Keratinocyte (primary cell): ENCODE results near the gene KLHL3. TPM values are rescaled to one million over a fixed set of nuclear protein-coding genes. Genes with fewer than 3 reads are reported as not detected.

Experiments used
- DNase-seq: peaks from one replicate; pipeline ENCODE4 v3.0.0-alpha.2; 2011; ENCODE audit warnings: low read depth, missing footprints, low spot score
- FAIRE-seq: peaks from 2 replicates; lab custom pipeline; 2011; peaks lifted over from hg19 to GRCh38; lab: Jason Lieb, UNC
- H2AFZ ChIP-seq: 2 replicates; pipeline ENCODE4 v1.6.0; 2012; ENCODE audit warnings: low read length, control low read depth, inconsistent platforms; ENCODE audit not compliant: control insufficient read depth
- H3K27ac ChIP-seq: 2 replicates; pipeline ENCODE4 v1.5.1; 2011; ENCODE audit warnings: low read length; ENCODE audit not compliant: control insufficient read depth, insufficient read depth
- H3K27me3 ChIP-seq: 3 replicates; pipeline ENCODE4 v1.6.0; 2011; ENCODE audit warnings: low read length; ENCODE audit not compliant: control insufficient read depth, insufficient read depth; ENCODE audit errors: extremely low read depth
- H3K36me3 ChIP-seq, 2 experiments: 2 replicates in 1 of 2; 3 replicates in 1 of 2; pipeline ENCODE4 v1.5.1; 2011; ENCODE audit warnings: low read length in 2 of 2, mild to moderate bottlenecking in 1 of 2; ENCODE audit not compliant: control insufficient read depth in 2 of 2, insufficient read depth in 2 of 2; ENCODE audit errors: extremely low read depth in 1 of 2
- H3K4me1 ChIP-seq: 3 replicates; pipeline ENCODE4 v1.5.1; 2011; ENCODE audit warnings: low read length; ENCODE audit not compliant: control insufficient read depth, insufficient read depth; ENCODE audit errors: extremely low read depth
- H3K4me2 ChIP-seq: 3 replicates; pipeline ENCODE4 v1.6.0; 2011; ENCODE audit warnings: low read depth, low read length; ENCODE audit not compliant: control insufficient read depth, insufficient read depth; ENCODE audit errors: extremely low read depth
- H3K4me3 ChIP-seq, 3 experiments: fragments of 200-600 bp in 1 of 3; sonication (generic) in 1 of 3; 2 replicates in 2 of 3; 3 replicates in 1 of 3; pipeline ENCODE4 v1.5.1; 2011 to 2016; ENCODE audit warnings: low read length in 3 of 3, mild to moderate bottlenecking in 3 of 3, control low read depth in 2 of 3, inconsistent platforms in 1 of 3, low read depth in 1 of 3, mixed read lengths in 1 of 3, mixed run types in 1 of 3, moderate library complexity in 1 of 3; ENCODE audit not compliant: control insufficient read depth in 2 of 3, insufficient read depth in 2 of 3; ENCODE audit errors: extremely low read depth in 1 of 3
- H3K79me2 ChIP-seq: 2 replicates; pipeline ENCODE4 v1.6.0; 2012; ENCODE audit warnings: low read length; ENCODE audit not compliant: control insufficient read depth, insufficient read depth
- H3K9ac ChIP-seq: 3 replicates; pipeline ENCODE4 v1.6.0; 2011; ENCODE audit warnings: low read length; ENCODE audit not compliant: control insufficient read depth, insufficient read depth; ENCODE audit errors: extremely low read depth
- H3K9me1 ChIP-seq: 3 replicates; pipeline ENCODE4 v1.6.0; 2011; ENCODE audit warnings: low read length; ENCODE audit not compliant: control insufficient read depth, insufficient read depth; ENCODE audit errors: extremely low read depth
- H3K9me3 ChIP-seq: 2 replicates; pipeline ENCODE4 v1.5.1; 2012; ENCODE audit warnings: low read depth, low read length; ENCODE audit not compliant: control insufficient read depth
- H4K20me1 ChIP-seq: 3 replicates; pipeline ENCODE4 v1.6.0; 2011; ENCODE audit warnings: low read length; ENCODE audit not compliant: control insufficient read depth, insufficient read depth; ENCODE audit errors: extremely low read depth
- EZH2 ChIP-seq: IDR thresholded peaks from one replicate; pipeline ENCODE4 v1.6.1; 2012; ENCODE audit warnings: inconsistent platforms, mild to moderate bottlenecking, low read length, moderate library complexity
- dilution Hi-C: fragments of 300-500 bp; cut with MboI; formaldehyde crosslinking; loops from one replicate; pipeline ENCODE4 v1.7.0; 2020; ENCODE audit warnings: low sequenced_read_pairs; ENCODE audit not compliant: extremely low pct_ligation_motif_present
- polyA plus RNA-seq, 5 experiments: library from polyadenylated mRNA; depleted of rRNA in 3 of 5; stranded (reverse) in 3 of 5; stranded (forward) in 1 of 5; unstranded in 1 of 5; fragments of >200 nt; gene quantifications; 1 replicate in 1 of 5; 2 replicates in 3 of 5; 3 replicates in 1 of 5; pipeline versions ENCODE4 v1.2.1 to v1.2.3, GENCODE V29; 2011 to 2012; ENCODE audit warnings: missing spikeins in 2 of 5, low read depth in 1 of 5, low replicate concordance in 1 of 5
- TF ChIP-seq, protein P1 (sequence below), 3 experiments: IDR thresholded peaks in 1 of 3; conservative IDR thresholded peaks in 1 of 3; optimal IDR thresholded peaks in 1 of 3; 2 replicates in 2 of 3; 3 replicates in 1 of 3; pipeline versions ENCODE3 to v1.5.1; 2011; ENCODE audit warnings: low read length in 3 of 3, mild to moderate bottlenecking in 3 of 3, moderate library complexity in 2 of 3, control low read depth in 1 of 3, inconsistent platforms in 1 of 3; ENCODE audit not compliant: insufficient read depth in 2 of 3; ENCODE audit errors: extremely low read depth in 1 of 3

KLHL3 gene
- polyA plus RNA-seq, 1 donor (not counting 4 experiments of a cell fraction or from before 2014, with no cell fraction given), result 2.5 TPM

DNA sequence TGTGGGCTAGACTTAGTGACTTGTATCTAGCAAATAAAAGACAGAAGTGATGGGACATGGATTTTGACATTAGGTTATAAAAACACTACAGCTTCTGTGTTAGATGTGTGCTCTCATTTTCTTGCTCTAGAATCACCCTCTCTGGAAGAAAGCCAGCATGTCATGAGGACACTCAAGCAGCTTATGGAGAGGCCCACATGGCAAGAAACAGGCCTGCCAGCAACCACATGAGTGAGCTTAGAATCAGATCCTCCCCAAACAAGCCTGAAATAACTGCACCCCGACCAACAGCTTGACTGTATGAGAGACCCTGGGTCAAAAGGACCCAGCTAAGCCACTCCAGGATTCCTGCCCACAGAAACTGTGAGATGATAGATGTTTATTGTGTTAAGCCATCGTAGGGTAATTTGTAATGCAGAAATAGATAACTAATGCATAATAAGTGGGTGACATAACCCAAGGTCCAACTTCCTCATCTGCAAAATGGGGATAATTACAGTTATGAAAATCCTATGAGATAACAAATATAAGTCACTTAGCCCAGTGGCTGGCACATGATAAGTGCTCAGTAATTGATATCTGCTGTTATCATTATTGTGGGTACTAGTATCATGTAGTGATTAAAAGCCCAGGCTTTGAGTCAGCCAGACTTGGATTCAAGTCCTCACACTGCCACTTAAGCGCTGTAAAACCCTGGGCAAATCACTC, 86.5 kb downstream of the KLHL3 start:
- Histone ChIP-seq H4K20me1 (no peaks in the 10 kb centered on the region), H3K36me3 (peaks cover 0 to 3% of the 10 kb centered on the region in 2 experiments), H3K79me2 (no peaks in the 10 kb centered on the region), H3K9me3 (no peaks in the 10 kb centered on the region), H3K4me2 (no peak overlapping the region), H3K27me3 (no peaks in the 10 kb centered on the region), H3K9ac (no peak overlapping the region), H3K4me1 (peaks cover 2% of the 10 kb centered on the region), H3K27ac (no peak overlapping the region), H3K4me3 (no peak overlapping the region), H3K9me1 (peaks cover 2% of the 10 kb centered on the region), H2AFZ (no peak overlapping the region)
- DNase-seq, result no peak
- no peak for FAIRE-seq
- TF ChIP-seq, protein P1, sequence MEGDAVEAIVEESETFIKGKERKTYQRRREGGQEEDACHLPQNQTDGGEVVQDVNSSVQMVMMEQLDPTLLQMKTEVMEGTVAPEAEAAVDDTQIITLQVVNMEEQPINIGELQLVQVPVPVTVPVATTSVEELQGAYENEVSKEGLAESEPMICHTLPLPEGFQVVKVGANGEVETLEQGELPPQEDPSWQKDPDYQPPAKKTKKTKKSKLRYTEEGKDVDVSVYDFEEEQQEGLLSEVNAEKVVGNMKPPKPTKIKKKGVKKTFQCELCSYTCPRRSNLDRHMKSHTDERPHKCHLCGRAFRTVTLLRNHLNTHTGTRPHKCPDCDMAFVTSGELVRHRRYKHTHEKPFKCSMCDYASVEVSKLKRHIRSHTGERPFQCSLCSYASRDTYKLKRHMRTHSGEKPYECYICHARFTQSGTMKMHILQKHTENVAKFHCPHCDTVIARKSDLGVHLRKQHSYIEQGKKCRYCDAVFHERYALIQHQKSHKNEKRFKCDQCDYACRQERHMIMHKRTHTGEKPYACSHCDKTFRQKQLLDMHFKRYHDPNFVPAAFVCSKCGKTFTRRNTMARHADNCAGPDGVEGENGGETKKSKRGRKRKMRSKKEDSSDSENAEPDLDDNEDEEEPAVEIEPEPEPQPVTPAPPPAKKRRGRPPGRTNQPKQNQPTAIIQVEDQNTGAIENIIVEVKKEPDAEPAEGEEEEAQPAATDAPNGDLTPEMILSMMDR (optimal IDR thresholded peaks at IDR 0.05 in 1 of 3, IDR thresholded peaks at IDR 0.05 in 1 of 3, conservative IDR thresholded peaks at IDR 0.05 in 1 of 3; ENCODE audit: extremely low read depth in 1 of 3, insufficient read depth in 2 of 3, low read length in 3 of 3), result no peak
- no peak for TF ChIP-seq EZH2
- dilution Hi-C loops, result no loop called here

DNA sequence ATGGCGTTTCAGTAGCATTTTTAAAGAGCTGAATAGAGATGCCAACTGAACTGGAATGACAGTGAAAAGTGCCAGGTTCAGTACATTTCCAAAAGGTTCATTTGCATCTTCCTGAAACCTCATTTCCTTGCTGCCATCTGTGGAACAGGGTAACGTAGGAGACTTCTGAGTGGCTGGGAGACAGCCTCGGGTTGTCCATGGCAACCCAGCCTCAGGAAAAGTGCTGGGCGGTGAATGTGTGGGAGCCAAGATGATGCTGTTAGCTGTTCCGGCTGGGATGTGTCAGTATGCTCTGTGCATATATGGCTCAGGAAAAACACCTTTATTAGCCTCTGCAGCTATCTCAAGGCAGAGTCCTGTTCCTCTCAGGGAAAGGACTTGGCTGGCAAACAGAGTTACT, 87.5 kb downstream of the KLHL3 start:
- no peak for DNase-seq

More for the DNA sequence above, 87.5 kb downstream of the KLHL3 start:
- H3K4me3 ChIP-seq, result no peak overlapping the region
- no peak for FAIRE-seq
- H3K4me1 ChIP-seq, result peaks cover 2% of the 10 kb centered on the region
- no peaks in the 10 kb centered on the region for H3K9me3 ChIP-seq
- no peaks in the 10 kb centered on the region for H3K27me3 ChIP-seq
- TF ChIP-seq, protein P1 (optimal IDR thresholded peaks at IDR 0.05 in 1 of 3, IDR thresholded peaks at IDR 0.05 in 1 of 3, conservative IDR thresholded peaks at IDR 0.05 in 1 of 3; ENCODE audit: extremely low read depth in 1 of 3, insufficient read depth in 2 of 3, low read length in 3 of 3), result no peak
- TF ChIP-seq EZH2, result no peak
- H3K9ac ChIP-seq, result no peak overlapping the region
- peaks cover 2% of the 10 kb centered on the region for H3K9me1 ChIP-seq
- no peaks in the 10 kb centered on the region for H3K79me2 ChIP-seq
- H4K20me1 ChIP-seq, result no peaks in the 10 kb centered on the region
- no peak overlapping the region for H3K27ac ChIP-seq
- no peak overlapping the region for H3K4me2 ChIP-seq
- no peak overlapping the region for H2AFZ ChIP-seq
- dilution Hi-C loops, result no loop called here
- H3K36me3 ChIP-seq, result peaks cover 0 to 3% of the 10 kb centered on the region in 2 experiments
